HepG2 (cell line): ENCODE measurements around the gene FCER1G. TPM values are rescaled to one million over a fixed set of nuclear protein-coding genes. Genes with fewer than 3 reads are reported as not detected.

ENCODE experiments used
- CEBPG ChIP-seq: IDR thresholded peaks from 2 replicates; pipeline ENCODE4 v1.6.1; 2016
- FOXP1 ChIP-seq, 2 experiments: fragments of 450-650 bp in 1 of 2; IDR thresholded peaks; 2 replicates each; pipeline ENCODE4 v1.6.1; 2017 to 2018; ENCODE audit warnings: antibody characterized with exemption in 1 of 2
- GTF3A ChIP-seq: sonication (generic); formaldehyde crosslinking; conservative IDR thresholded peaks from 2 replicates; pipeline ENCODE4 v1.4.0; 2020; ENCODE audit warnings: mild to moderate bottlenecking, missing genetic modification reagents
- HNF1B ChIP-seq: sonication (generic); formaldehyde crosslinking; IDR thresholded peaks from 2 replicates; pipeline ENCODE4 v1.5.1; 2020; ENCODE audit warnings: mild to moderate bottlenecking, moderate library complexity, missing genetic modification reagents
- KLF11 ChIP-seq: IDR thresholded peaks from 2 replicates; pipeline ENCODE4 v1.6.1; 2016; ENCODE audit warnings: missing compliant biosample characterization
- NPAS2 ChIP-seq: sonication (generic); formaldehyde crosslinking; IDR thresholded peaks from 2 replicates; pipeline ENCODE4 v1.8.0; 2022; ENCODE audit warnings: mild to moderate bottlenecking, missing genetic modification reagents, borderline replicate concordance
- PTBP1 ChIP-seq: fragments of 200-400 bp; formaldehyde crosslinking; IDR thresholded peaks from 2 replicates; pipeline ENCODE4 v1.6.1; 2018; ENCODE audit warnings: low read length, low read depth; ENCODE audit not compliant: poor library complexity, severe bottlenecking
- SRY ChIP-seq: sonication (generic); formaldehyde crosslinking; IDR thresholded peaks from 2 replicates; pipeline ENCODE4 v1.8.0; 2022; ENCODE audit warnings: mild to moderate bottlenecking, missing genetic modification reagents
- TBP ChIP-seq: sonication (generic); formaldehyde crosslinking; IDR thresholded peaks from 2 replicates; pipeline ENCODE4 v1.5.0; 2020; ENCODE audit warnings: missing genetic modification reagents
- TFE3 ChIP-seq: IDR thresholded peaks from 2 replicates; pipeline ENCODE4 v1.6.1; 2016
- YY1 ChIP-seq: IDR thresholded peaks from 2 replicates; pipeline ENCODE4 v1.6.1; 2011; ENCODE audit warnings: low read length, low read depth, moderate library complexity, mild to moderate bottlenecking; ENCODE audit not compliant: insufficient read depth, insufficient replicate concordance
- ZBTB8A ChIP-seq: sonication (generic); formaldehyde crosslinking; IDR thresholded peaks from 2 replicates; pipeline ENCODE4 v1.4.0; 2020; ENCODE audit warnings: mild to moderate bottlenecking, low read depth, missing genetic modification reagents, borderline replicate concordance
- ZC3H13 ChIP-seq: sonication (generic); formaldehyde crosslinking; IDR thresholded peaks from 2 replicates; pipeline ENCODE4 v1.8.1; 2023; ENCODE audit warnings: mild to moderate bottlenecking, missing genetic modification reagents, moderate library complexity
- ZNF207 ChIP-seq: fragments of 450-650 bp; IDR thresholded peaks from 2 replicates; pipeline ENCODE4 v1.6.1; 2016; ENCODE audit warnings: antibody characterized with exemption, borderline replicate concordance
- ZNF296 ChIP-seq: sonication (generic); formaldehyde crosslinking; conservative IDR thresholded peaks from 2 replicates; pipeline ENCODE4 v1.5.0; 2020; ENCODE audit warnings: mild to moderate bottlenecking, missing genetic modification reagents
- ZNF333 ChIP-seq: sonication (generic); formaldehyde crosslinking; IDR thresholded peaks from 2 replicates; pipeline ENCODE4 v1.4.0; 2020; ENCODE audit warnings: mild to moderate bottlenecking, missing genetic modification reagents, borderline replicate concordance
- ZNF503 ChIP-seq: sonication (generic); formaldehyde crosslinking; IDR thresholded peaks from 2 replicates; pipeline ENCODE4 v1.4.0; 2020; ENCODE audit warnings: missing genetic modification reagents
- ZNF660 ChIP-seq: sonication (generic); formaldehyde crosslinking; IDR thresholded peaks from 2 replicates; pipeline ENCODE4 v1.5.1; 2020; ENCODE audit warnings: mild to moderate bottlenecking, low read depth, missing genetic modification reagents, borderline replicate concordance
- ZNF746 ChIP-seq: sonication (generic); formaldehyde crosslinking; IDR thresholded peaks from 2 replicates; pipeline ENCODE4 v1.8.0; 2022; ENCODE audit warnings: mild to moderate bottlenecking, missing genetic modification reagents
- ZNF747 ChIP-seq: sonication (generic); formaldehyde crosslinking; IDR thresholded peaks from 2 replicates; pipeline ENCODE4 v1.8.1; 2023; ENCODE audit warnings: missing genetic modification reagents, mild to moderate bottlenecking, borderline replicate concordance
- polyA plus RNA-seq, 8 experiments: library from polyadenylated mRNA; depleted of rRNA in 3 of 8; stranded (reverse) in 7 of 8; unstranded in 1 of 8; fragments of >200 nt; fragmentation: Illumina TruSeq in 4 of 8; extraction: Trizol in 4 of 8; gene quantifications; 2 replicates each; pipeline versions ENCODE4 v1.2.1 to v1.2.3, GENCODE V29; 2011 to 2016; ENCODE audit warnings: low read depth in 4 of 8, missing spikeins in 1 of 8, mixed read lengths in 1 of 8; ENCODE audit not compliant: insufficient read depth in 1 of 8
- total RNA-seq, 5 experiments: library from RNA; depleted of rRNA; stranded (reverse); fragments of >200 nt; fragmentation: Illumina TruSeq; extraction: Trizol; gene quantifications; 2 replicates each; pipeline ENCODE4 v1.2.3, GENCODE V29; 2016; ENCODE audit warnings: low read depth in 1 of 5
- TF ChIP-seq, protein P1 (sequence below): sonication (generic); formaldehyde crosslinking; IDR thresholded peaks from 2 replicates; pipeline ENCODE4 v1.8.1; 2023; ENCODE audit warnings: mild to moderate bottlenecking, missing genetic modification reagents

Gene FCER1G
- total and polyA plus RNA-seq, 2 of the 13 experiments (the other 11 are each of a cell fraction or from before 2014, with no cell fraction given), result 1.3 to 6.4 TPM

- 0 out of 2 replicates have a peak, but pooled peaks have one; percentile 85 for TF ChIP-seq GTF3A (CRISPR knock-in tag)
- TF ChIP-seq CEBPG (CRISPR knock-in tag), result 0 out of 2 replicates have a peak, but pooled peaks have one; percentile 22
- TF ChIP-seq, protein P1, sequence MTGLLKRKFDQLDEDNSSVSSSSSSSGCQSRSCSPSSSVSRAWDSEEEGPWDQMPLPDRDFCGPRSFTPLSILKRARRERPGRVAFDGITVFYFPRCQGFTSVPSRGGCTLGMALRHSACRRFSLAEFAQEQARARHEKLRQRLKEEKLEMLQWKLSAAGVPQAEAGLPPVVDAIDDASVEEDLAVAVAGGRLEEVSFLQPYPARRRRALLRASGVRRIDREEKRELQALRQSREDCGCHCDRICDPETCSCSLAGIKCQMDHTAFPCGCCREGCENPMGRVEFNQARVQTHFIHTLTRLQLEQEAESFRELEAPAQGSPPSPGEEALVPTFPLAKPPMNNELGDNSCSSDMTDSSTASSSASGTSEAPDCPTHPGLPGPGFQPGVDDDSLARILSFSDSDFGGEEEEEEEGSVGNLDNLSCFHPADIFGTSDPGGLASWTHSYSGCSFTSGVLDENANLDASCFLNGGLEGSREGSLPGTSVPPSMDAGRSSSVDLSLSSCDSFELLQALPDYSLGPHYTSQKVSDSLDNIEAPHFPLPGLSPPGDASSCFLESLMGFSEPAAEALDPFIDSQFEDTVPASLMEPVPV (CRISPR knock-in tag), result peak; percentile 86
- peak; percentile 49; the same call in 1 of the 2 replicates for TF ChIP-seq ZNF296 (CRISPR knock-in tag)
- TF ChIP-seq ZNF746, result peak; percentile 25; the same call in 1 of the 2 replicates
- no peak for TF ChIP-seq ZNF503
- no peak for TF ChIP-seq SRY
- TF ChIP-seq PTBP1, result no peak
- TF ChIP-seq ZNF747 (CRISPR knock-in tag), result no peak; the same call in 1 of the 2 replicates
- no peak for TF ChIP-seq ZNF660 (CRISPR knock-in tag)
- TF ChIP-seq ZNF207, result no peak
- TF ChIP-seq HNF1B (CRISPR knock-in tag), result no peak; the same call in 1 of the 2 replicates
- no peak for TF ChIP-seq ZC3H13 (CRISPR knock-in tag)
- TF ChIP-seq KLF11, result peak; percentile 67; the same call in 1 of the 2 replicates
- no peak for TF ChIP-seq FOXP1 (IDR thresholded peaks at IDR 0.05)
- 0 out of 2 replicates have a peak, but pooled peaks have one; percentile 6 for TF ChIP-seq FOXP1 (CRISPR knock-in tag; IDR thresholded peaks at IDR 0.05)
- peak; percentile 45; the same call in 1 of the 2 replicates for TF ChIP-seq TFE3 (CRISPR knock-in tag)
- no peak for TF ChIP-seq TBP
- peak; percentile 99 for TF ChIP-seq YY1
- TF ChIP-seq ZNF333 (CRISPR knock-in tag), result peak; percentile 89; the same call in 1 of the 2 replicates
- peak; percentile 47; the same call in 1 of the 2 replicates for TF ChIP-seq ZBTB8A (CRISPR knock-in tag)
- TF ChIP-seq NPAS2 (CRISPR knock-in tag), result peak; percentile 67; the same call in 1 of the 2 replicates
These were observed 37.8 kb upstream of the FCER1G start, which contains the start of gene B4GALT3 (continued) for GRCh38 chr1:161177112-161177935.
